ENCODE measurements around the gene DHDH. TPM values are rescaled to one million over a fixed set of nuclear protein-coding genes. Genes with fewer than 3 reads are reported as not detected.

Gene DHDH
- total and polyA plus RNA-seq, 2 experiments from 2014 or later = 0.69 to 4.7 TPM

- H3K9me3 Mint-ChIP-seq = peaks cover 23% of the 10 kb centered on the region
- TF ChIP-seq CREB1 (CRISPR knock-in tag; IDR thresholded peaks at IDR 0.05; ENCODE audit: low read depth) (no peak), ETS1 (IDR thresholded peaks at IDR 0.05) (no peak), ZNF331 (CRISPR knock-in tag; IDR thresholded peaks at IDR 0.05; ENCODE audit: low read depth) (no peak), EZH2 (IDR thresholded peaks at IDR 0.05; ENCODE audit: low read depth, unreplicated experiment) (no peak), REST (IDR thresholded peaks at IDR 0.05; ENCODE audit: unreplicated experiment) (no peak), CTCF (conservative IDR thresholded peaks at IDR 0.05; ENCODE audit: low read depth in 2 of 2) (no peak), NANOG (IDR thresholded peaks at IDR 0.05; ENCODE audit: borderline replicate concordance) (no peak), POLR2AphosphoS5 (IDR thresholded peaks at IDR 0.05; ENCODE audit: low read depth) (no peak), STAT1 (IDR thresholded peaks at IDR 0.05; ENCODE audit: unreplicated experiment) (no peak), EZH2phosphoT487 (IDR thresholded peaks at IDR 0.05; ENCODE audit: unreplicated experiment) (no peak)
Measured at GRCh38 chr19:48950830-48951519, 17.5 kb downstream of the DHDH start.

More at GRCh38 chr19:48950830-48951519, 17.5 kb downstream of the DHDH start:
- no peak overlapping the region for H3K4me2 ChIP-seq
- ATAC-seq (no peak), DNase-seq (ENCODE audit: low spot score) (no peak)
- peaks cover 7% of the 10 kb centered on the region; the same call in 1 of the 2 replicates for H3K4me1 ChIP-seq (ENCODE audit: insufficient read depth)
- no peaks in the 10 kb centered on the region for H3K36me3 ChIP-seq (ENCODE audit: insufficient read depth)
- no peak overlapping the region for H3K27ac ChIP-seq (ENCODE audit: low read depth)
- peak overlapping the region; percentile 28; the same call in 1 of the 2 replicates for H2AFZ ChIP-seq
- no peaks in the 10 kb centered on the region for H3K27me3 ChIP-seq (ENCODE audit: insufficient read depth)
- peaks cover 5% of the 10 kb centered on the region; the same call in 1 of the 2 replicates for H3F3A ChIP-seq (replicated peaks; ENCODE audit: low read depth)
- peaks cover 10% of the 10 kb centered on the region for H3K79me2 ChIP-seq (replicated peaks; ENCODE audit: insufficient read depth)
- H4K20me1 ChIP-seq (replicated peaks; ENCODE audit: insufficient read depth) = 0 out of 2 replicates have a peak, but pooled peaks cover 2% of the 10 kb centered on the region
- no peak overlapping the region for H3K4me3 ChIP-seq
- peaks cover 14% of the 10 kb centered on the region for H3K36me3 Mint-ChIP-seq (ENCODE audit: low read depth)
- peaks cover 20% of the 10 kb centered on the region for H3K27me3 Mint-ChIP-seq (ENCODE audit: insufficient read depth, low read depth, poor library complexity)
- H3K4me3 Mint-ChIP-seq = no peak overlapping the region
- H3K27ac Mint-ChIP-seq = no peak overlapping the region
- H3K9me2 ChIP-seq (ENCODE audit: insufficient read depth) = no peaks in the 10 kb centered on the region
- H3K4me1 Mint-ChIP-seq = peaks cover 11% of the 10 kb centered on the region

Measured in GM23338 (cell line).